Vagina (tissue), 2 donors: ENCODE measurements around the gene PEPD. TPM values are rescaled to one million over a fixed set of nuclear protein-coding genes. Genes with fewer than 3 reads are reported as not detected.

Experiments used
- DNase-seq, 2 donors: peaks; one replicate each; pipeline ENCODE4 v3.0.0-alpha.2; 2017; ENCODE audit errors: extremely low spot score in 2 of 2
- H3K27ac ChIP-seq: fragments of 200-600 bp; sonication (generic); one replicate; pipeline ENCODE4 v1.5.1; 2019
- H3K27me3 ChIP-seq: fragments of 200-600 bp; sonication (generic); one replicate; pipeline ENCODE4 v1.5.1; 2019
- H3K36me3 ChIP-seq, 2 donors: fragments of 200-600 bp; sonication (generic); one replicate each; pipeline ENCODE4 v1.5.1; 2017 to 2019
- H3K4me1 ChIP-seq: fragments of 200-600 bp; sonication (generic); one replicate; pipeline ENCODE4 v1.5.1; 2019
- H3K4me3 ChIP-seq, 2 donors: fragments of 200-600 bp; sonication (generic); 1 replicate in 1 of 2; 2 replicates in 1 of 2; pipeline ENCODE4 v1.5.1; 2016 to 2019
- H3K9me3 ChIP-seq: fragments of 200-600 bp; sonication (generic); one replicate; pipeline ENCODE4 v1.5.1; 2019
- POLR2A ChIP-seq, 2 donors: fragments of 450-650 bp; IDR thresholded peaks; one replicate each; pipeline ENCODE4 v1.6.1; 2017; ENCODE audit warnings: antibody characterized with exemption in 2 of 2, mild to moderate bottlenecking in 2 of 2, moderate library complexity in 2 of 2
- POLR2AphosphoS5 ChIP-seq, 2 donors: sonication (generic); formaldehyde crosslinking; IDR thresholded peaks; one replicate each; pipeline ENCODE4 v1.9.0; 2017; ENCODE audit warnings: antibody characterized with exemption in 2 of 2, mild to moderate bottlenecking in 2 of 2, low read depth in 1 of 2; ENCODE audit not compliant: insufficient read depth in 1 of 2
- intact Hi-C: fragments of 100-400 bp; cut with DNase I; formaldehyde crosslinking; loops from one replicate; pipeline ENCODE4 v1.15.1; 2023
- total RNA-seq: library from RNA; depleted of rRNA; stranded (reverse); fragments of >200 nt; gene quantifications from one replicate; pipeline ENCODE4 v1.2.3, GENCODE V29; 2016
- TF ChIP-seq, protein P1 (sequence below), 3 experiments: fragments of 450-650 bp in 2 of 3; fragments of 200-600 bp in 1 of 3; sonication (generic) in 1 of 3; IDR thresholded peaks; one replicate each; pipeline ENCODE4 v1.5.1; 2017 to 2019; ENCODE audit warnings: antibody characterized with exemption in 3 of 3, mild to moderate bottlenecking in 2 of 3, moderate library complexity in 2 of 3

PEPD gene
- total RNA-seq, 1 donor from 2014 or later: 61.9 TPM

DNA sequence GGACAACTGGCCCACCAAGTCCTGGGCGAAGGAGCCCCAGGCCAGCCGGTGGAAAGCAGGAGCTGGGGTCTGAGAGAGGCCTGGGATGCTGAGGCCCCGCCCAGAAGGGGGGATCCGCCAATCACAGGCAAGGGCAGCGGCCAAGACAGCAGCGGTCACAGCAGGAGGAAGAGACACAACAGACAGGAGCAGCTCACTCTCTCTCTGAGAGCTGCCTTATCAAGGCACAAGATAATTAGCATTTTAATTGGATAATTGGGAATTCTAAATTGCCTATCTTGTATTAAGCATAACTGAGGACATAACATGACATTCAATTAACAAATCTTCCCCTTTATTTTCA is 101.8 kb downstream of the PEPD start:
- DNase-seq: no peak
- H3K9me3 ChIP-seq: no peaks in the 10 kb centered on the region
- intact Hi-C loops: loop anchor here (10.0 kb wide), 1 partner anchor 355 kb away; no protein-coding TSS in a partner anchor
- no peak overlapping the region for H3K27ac ChIP-seq
- peaks cover 12% of the 10 kb centered on the region for H3K4me1 ChIP-seq
- H3K4me3 ChIP-seq: no peak overlapping the region
- H3K27me3 ChIP-seq: no peaks in the 10 kb centered on the region
- TF ChIP-seq POLR2A (IDR thresholded peaks at IDR 0.05) (no peak), POLR2AphosphoS5 (IDR thresholded peaks at IDR 0.05; ENCODE audit: insufficient read depth in 1 of 2, low read depth in 1 of 2) (no peak)
- TF ChIP-seq, protein P1, sequence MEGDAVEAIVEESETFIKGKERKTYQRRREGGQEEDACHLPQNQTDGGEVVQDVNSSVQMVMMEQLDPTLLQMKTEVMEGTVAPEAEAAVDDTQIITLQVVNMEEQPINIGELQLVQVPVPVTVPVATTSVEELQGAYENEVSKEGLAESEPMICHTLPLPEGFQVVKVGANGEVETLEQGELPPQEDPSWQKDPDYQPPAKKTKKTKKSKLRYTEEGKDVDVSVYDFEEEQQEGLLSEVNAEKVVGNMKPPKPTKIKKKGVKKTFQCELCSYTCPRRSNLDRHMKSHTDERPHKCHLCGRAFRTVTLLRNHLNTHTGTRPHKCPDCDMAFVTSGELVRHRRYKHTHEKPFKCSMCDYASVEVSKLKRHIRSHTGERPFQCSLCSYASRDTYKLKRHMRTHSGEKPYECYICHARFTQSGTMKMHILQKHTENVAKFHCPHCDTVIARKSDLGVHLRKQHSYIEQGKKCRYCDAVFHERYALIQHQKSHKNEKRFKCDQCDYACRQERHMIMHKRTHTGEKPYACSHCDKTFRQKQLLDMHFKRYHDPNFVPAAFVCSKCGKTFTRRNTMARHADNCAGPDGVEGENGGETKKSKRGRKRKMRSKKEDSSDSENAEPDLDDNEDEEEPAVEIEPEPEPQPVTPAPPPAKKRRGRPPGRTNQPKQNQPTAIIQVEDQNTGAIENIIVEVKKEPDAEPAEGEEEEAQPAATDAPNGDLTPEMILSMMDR (IDR thresholded peaks at IDR 0.05): no peak
- H3K36me3 ChIP-seq: no peaks in the 10 kb centered on the region

DNA sequence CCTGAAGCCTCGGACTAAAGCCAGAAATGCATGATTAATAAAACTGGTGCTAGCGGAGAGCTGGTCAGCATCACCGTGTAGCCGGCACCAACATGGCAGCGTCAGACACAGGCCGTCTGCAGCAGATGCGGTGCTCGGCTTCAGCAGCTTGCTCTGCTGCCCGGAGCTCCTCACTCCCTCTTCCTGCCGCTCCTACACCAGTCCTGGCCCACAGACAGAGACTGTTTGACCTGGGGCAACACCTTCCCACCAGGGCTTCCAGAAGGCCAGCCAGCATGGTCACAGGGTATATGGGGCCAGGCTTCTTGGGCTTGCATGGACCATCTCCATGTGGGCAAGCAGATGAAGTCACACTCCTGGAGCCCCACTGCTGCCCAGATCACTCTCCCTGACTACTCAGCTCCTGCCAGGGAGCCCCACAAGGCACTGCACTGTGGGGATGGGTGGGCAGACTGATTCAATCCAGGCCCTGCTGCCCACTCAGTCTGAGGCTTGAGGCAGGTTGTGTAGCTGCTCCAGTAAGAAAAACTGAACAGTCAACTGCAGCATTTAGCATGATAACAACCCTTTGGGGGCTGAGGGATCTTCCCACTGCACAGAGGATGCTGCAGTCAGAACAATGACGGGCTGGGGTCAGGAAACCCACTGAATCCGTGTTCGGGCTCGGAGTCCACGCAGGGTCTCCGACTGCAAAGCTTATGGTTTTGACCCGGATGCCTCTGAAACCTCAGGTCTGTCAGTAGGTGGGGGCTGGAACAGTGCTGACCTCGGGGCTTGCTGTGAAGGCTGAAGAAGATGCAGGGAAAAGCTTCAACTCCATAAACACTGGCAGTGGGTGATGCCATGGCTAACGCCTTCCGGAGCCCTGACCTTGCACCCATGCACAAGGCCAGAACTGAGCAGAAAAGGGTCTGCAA is 102.5 kb downstream of the PEPD start:
- no peaks in the 10 kb centered on the region for H3K27me3 ChIP-seq

DNA sequence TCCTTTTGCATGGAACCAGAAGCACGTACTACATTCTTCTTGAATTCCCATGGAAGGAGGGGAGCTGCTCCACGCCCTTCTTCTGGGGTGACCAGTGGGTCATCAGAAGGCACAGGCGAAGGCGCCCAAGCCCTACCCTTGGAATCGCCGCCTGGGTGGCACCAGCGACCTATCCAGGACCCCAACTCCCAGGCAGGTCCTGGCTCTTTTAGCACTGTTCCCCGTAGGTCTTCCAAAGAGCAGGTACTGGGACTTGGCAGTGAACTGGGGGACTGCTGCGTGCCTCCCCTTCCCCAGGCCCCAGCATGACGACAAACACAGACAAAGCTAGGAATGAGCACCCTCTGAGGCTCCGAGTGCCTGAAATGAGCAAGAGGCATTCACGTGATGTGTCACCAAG is 103.1 kb downstream of the PEPD start:
- Histone ChIP-seq H3K4me1 (peaks cover 12% of the 10 kb centered on the region), H3K9me3 (no peaks in the 10 kb centered on the region), H3K36me3 (no peaks in the 10 kb centered on the region), H3K27me3 (no peaks in the 10 kb centered on the region), H3K27ac (no peak overlapping the region), H3K4me3 (no peak overlapping the region)
- intact Hi-C loops: loop anchor here (10.0 kb wide), 1 partner anchor 356 kb away; no protein-coding TSS in a partner anchor
- no peak for DNase-seq
- TF ChIP-seq, protein P1 (IDR thresholded peaks at IDR 0.05): no peak
- TF ChIP-seq POLR2AphosphoS5 (IDR thresholded peaks at IDR 0.05; ENCODE audit: insufficient read depth in 1 of 2, low read depth in 1 of 2): no peak
- no peak for TF ChIP-seq POLR2A (IDR thresholded peaks at IDR 0.05)

More for the DNA sequence above, 102.5 kb downstream of the PEPD start:
- H3K27ac ChIP-seq: no peak overlapping the region
- peaks cover 12% of the 10 kb centered on the region for H3K4me1 ChIP-seq
- no peaks in the 10 kb centered on the region for H3K36me3 ChIP-seq
- no peak for DNase-seq
- TF ChIP-seq POLR2A (IDR thresholded peaks at IDR 0.05) (no peak), POLR2AphosphoS5 (IDR thresholded peaks at IDR 0.05; ENCODE audit: insufficient read depth in 1 of 2, low read depth in 1 of 2) (no peak)
- TF ChIP-seq, protein P1 (IDR thresholded peaks at IDR 0.05): no peak
- intact Hi-C loops: loop anchor here (10.0 kb wide), 1 partner anchor 356 kb away; no protein-coding TSS in a partner anchor
- H3K4me3 ChIP-seq: no peak overlapping the region
- H3K9me3 ChIP-seq: no peaks in the 10 kb centered on the region

DNA sequence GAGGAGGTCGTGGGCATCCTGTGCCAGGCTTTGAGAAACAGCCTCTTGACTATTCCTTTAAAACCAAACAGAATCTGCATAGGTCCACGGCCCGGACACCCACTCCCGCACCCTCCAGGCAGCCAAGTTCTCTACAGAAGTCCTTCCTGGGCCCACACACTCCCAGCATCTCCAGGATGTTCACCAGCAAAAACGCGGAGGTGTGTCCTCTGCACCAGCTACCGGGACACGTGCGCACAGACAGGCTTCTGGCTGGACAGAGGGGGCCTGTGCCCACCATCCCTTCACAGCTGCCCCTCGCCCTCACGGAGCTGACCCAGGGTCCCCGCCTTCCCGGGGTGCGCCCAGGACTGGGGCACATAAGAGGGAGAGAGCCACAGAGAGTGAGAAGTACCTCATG is 103.8 kb downstream of the PEPD start:
- Histone ChIP-seq H3K27ac (no peak overlapping the region), H3K4me1 (peaks cover 12% of the 10 kb centered on the region), H3K36me3 (no peaks in the 10 kb centered on the region), H3K4me3 (no peak overlapping the region), H3K9me3 (no peaks in the 10 kb centered on the region), H3K27me3 (no peaks in the 10 kb centered on the region)
- DNase-seq: no peak
- TF ChIP-seq POLR2A (IDR thresholded peaks at IDR 0.05): no peak
- intact Hi-C loops: loop anchor here (10.0 kb wide), 1 partner anchor 357 kb away; no protein-coding TSS in a partner anchor

DNA sequence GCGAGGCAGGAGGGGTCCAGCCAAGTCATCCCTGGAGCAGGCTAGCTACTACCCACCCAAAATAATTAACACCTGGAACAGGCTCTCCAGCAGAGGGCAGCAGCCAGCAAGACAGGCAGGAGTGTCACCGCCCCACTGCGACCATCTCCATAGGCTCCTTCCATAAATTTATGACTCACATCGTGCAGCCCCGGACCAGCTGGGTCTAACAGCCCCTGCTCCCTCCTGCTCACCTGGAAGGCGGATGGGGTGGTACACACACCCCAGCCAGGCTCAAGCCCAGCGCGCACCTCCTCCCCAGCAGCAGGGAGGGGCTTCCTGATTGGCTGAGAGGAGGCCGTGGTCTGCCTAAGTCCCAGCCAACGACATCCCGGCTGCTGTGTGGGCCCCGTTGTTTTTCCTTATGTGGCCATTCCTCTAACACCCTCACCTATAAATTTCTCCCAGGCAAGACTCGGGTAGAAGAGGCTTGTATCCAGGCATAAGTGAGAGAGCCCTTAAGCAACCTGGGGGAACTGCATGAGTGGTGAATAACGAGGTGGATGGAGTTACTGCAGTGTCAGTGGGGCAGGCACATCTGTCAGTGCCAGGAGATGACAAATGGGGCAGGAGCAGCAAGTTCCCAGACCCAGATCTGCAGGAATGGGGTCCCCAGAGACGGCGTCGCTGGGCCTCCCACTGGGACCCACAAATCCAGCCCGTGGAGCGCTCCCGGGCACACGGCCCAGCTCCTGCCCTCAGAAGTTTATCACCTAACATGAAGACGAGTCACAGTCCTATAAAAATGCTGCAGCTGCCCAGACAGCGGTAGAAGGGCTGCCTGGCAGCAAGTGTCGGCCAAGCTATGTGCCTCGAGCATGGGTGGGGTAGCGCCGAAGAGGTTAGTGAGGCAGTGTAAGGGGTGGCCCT is 105.0 kb downstream of the PEPD start:
- Histone ChIP-seq H3K27ac (no peak overlapping the region), H3K4me3 (no peak overlapping the region)

More for the DNA sequence above, 105.0 kb downstream of the PEPD start:
- TF ChIP-seq, protein P1 (IDR thresholded peaks at IDR 0.05): peak in 2 of 3 experiments; percentile 27 to 41
- TF ChIP-seq POLR2AphosphoS5 (IDR thresholded peaks at IDR 0.05; ENCODE audit: insufficient read depth in 1 of 2, low read depth in 1 of 2) (no peak), POLR2A (IDR thresholded peaks at IDR 0.05) (no peak)
- Histone ChIP-seq H3K9me3 (no peaks in the 10 kb centered on the region), H3K27me3 (no peaks in the 10 kb centered on the region), H3K36me3 (no peaks in the 10 kb centered on the region), H3K4me1 (peaks cover 12% of the 10 kb centered on the region)
- DNase-seq: no peak
- intact Hi-C loops: loop anchor here (10.0 kb wide), 1 partner anchor 358 kb away; no protein-coding TSS in a partner anchor
